ENCODE data around the gene MTURN. TPM values are rescaled to one million over a fixed set of nuclear protein-coding genes. Genes with fewer than 3 reads are reported as not detected.

MTURN gene
- total and polyA plus RNA-seq, 9 of the 15 experiments (the other 6 are each of a cell fraction or from before 2014, with no cell fraction given), result 0.94 to 14.8 (median 6.4) TPM

DNA sequence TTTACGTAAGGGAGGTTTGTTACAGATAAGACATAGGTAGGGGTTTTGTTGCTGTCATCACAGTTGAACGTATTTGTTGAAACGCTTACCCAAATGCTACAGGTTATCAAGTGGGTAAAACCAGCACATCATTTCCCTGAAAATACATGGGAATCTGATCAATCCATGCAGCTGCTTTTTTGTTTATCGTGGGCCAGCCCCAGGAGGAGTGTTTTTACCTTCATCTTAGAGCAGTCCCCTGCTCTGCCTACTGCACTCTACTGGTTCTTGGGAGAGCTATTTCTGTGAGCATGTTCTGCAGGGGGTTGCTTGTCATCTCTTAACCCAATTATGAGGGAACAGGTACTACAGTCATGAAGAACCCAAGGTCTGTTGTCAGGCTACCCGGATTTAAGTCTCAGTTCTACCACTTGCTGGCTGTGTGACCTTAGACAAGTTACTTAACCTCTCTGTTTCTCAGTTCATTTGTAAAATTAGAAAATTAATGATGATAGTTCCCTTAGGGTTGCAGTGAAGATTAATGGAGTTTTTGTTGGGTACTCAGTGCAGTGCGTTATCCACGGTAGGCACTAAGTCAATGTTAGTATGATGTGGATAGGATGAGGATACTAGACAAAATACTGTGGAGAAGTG lies 15.0 kb downstream of the MTURN start (continued):
- TF ChIP-seq, protein P1, sequence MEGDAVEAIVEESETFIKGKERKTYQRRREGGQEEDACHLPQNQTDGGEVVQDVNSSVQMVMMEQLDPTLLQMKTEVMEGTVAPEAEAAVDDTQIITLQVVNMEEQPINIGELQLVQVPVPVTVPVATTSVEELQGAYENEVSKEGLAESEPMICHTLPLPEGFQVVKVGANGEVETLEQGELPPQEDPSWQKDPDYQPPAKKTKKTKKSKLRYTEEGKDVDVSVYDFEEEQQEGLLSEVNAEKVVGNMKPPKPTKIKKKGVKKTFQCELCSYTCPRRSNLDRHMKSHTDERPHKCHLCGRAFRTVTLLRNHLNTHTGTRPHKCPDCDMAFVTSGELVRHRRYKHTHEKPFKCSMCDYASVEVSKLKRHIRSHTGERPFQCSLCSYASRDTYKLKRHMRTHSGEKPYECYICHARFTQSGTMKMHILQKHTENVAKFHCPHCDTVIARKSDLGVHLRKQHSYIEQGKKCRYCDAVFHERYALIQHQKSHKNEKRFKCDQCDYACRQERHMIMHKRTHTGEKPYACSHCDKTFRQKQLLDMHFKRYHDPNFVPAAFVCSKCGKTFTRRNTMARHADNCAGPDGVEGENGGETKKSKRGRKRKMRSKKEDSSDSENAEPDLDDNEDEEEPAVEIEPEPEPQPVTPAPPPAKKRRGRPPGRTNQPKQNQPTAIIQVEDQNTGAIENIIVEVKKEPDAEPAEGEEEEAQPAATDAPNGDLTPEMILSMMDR (IDR thresholded peaks at IDR 0.05 in 2 of 3, conservative IDR thresholded peaks at IDR 0.05 in 1 of 3; ENCODE audit: insufficient read depth in 2 of 3, low read depth in 1 of 3, low read length in 3 of 3), result no peak
- TF ChIP-seq, protein P2, sequence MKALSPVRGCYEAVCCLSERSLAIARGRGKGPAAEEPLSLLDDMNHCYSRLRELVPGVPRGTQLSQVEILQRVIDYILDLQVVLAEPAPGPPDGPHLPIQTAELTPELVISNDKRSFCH (CRISPR knock-in tag; IDR thresholded peaks at IDR 0.05), result no peak
- TF ChIP-seq, protein P2 (tag; IDR thresholded peaks at IDR 0.05), result no peak
- TF ChIP-seq TAF15 (IDR thresholded peaks at IDR 0.05; ENCODE audit: low read depth, low read length) (no peak), ELF2 (CRISPR knock-in tag; IDR thresholded peaks at IDR 0.05) (no peak), ZNF584 (CRISPR knock-in tag; IDR thresholded peaks at IDR 0.05; ENCODE audit: low read depth) (no peak), ZFP36 (IDR thresholded peaks at IDR 0.05; ENCODE audit: low read depth, low read length, partially characterized antibody) (peak; percentile 85), ADNP (tag; IDR thresholded peaks at IDR 0.05) (peak; percentile 94), SMARCA5 (IDR thresholded peaks at IDR 0.05) (peak; percentile 84), HDAC2 (IDR thresholded peaks at IDR 0.05) (peak; percentile 65; the same call in 1 of the 2 replicates), RCOR1 (IDR thresholded peaks at IDR 0.05; ENCODE audit: borderline replicate concordance in 1 of 2, low read depth in 2 of 2, low read length in 2 of 2) (0 out of 4 replicates have a peak, but pooled peaks of 1 of the 2 experiments have one; percentile 34), ETV6 (IDR thresholded peaks at IDR 0.05; ENCODE audit: borderline replicate concordance in 1 of 2, low read depth in 2 of 2, low read length in 1 of 2) (no peak), ETV6 (CRISPR knock-in tag; IDR thresholded peaks at IDR 0.05; ENCODE audit: borderline replicate concordance) (no peak), BCOR (IDR thresholded peaks at IDR 0.05) (peak; percentile 98), MAFF (IDR thresholded peaks at IDR 0.05; ENCODE audit: low read length) (no peak)
- TF ChIP-seq, protein P3, sequence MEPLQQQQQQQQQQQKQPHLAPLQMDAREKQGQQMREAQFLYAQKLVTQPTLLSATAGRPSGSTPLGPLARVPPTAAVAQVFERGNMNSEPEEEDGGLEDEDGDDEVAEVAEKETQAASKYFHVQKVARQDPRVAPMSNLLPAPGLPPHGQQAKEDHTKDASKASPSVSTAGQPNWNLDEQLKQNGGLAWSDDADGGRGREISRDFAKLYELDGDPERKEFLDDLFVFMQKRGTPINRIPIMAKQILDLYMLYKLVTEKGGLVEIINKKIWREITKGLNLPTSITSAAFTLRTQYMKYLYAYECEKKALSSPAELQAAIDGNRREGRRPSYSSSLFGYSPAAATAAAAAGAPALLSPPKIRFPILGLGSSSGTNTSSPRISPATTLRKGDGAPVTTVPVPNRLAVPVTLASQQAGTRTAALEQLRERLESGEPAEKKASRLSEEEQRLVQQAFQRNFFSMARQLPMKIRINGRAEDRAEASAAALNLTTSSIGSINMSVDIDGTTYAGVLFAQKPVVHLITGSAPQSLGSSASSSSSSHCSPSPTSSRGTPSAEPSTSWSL (CRISPR knock-in tag; IDR thresholded peaks at IDR 0.05; ENCODE audit: borderline replicate concordance), result no peak
- TF ChIP-seq, protein P4, sequence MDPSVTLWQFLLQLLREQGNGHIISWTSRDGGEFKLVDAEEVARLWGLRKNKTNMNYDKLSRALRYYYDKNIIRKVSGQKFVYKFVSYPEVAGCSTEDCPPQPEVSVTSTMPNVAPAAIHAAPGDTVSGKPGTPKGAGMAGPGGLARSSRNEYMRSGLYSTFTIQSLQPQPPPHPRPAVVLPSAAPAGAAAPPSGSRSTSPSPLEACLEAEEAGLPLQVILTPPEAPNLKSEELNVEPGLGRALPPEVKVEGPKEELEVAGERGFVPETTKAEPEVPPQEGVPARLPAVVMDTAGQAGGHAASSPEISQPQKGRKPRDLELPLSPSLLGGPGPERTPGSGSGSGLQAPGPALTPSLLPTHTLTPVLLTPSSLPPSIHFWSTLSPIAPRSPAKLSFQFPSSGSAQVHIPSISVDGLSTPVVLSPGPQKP (CRISPR knock-in tag; IDR thresholded peaks at IDR 0.05), result no peak
- TF ChIP-seq, protein P5, sequence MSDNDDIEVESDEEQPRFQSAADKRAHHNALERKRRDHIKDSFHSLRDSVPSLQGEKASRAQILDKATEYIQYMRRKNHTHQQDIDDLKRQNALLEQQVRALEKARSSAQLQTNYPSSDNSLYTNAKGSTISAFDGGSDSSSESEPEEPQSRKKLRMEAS (CRISPR knock-in tag; IDR thresholded peaks at IDR 0.05), result no peak
